ENCODE measurements around the gene SLC52A3. TPM values are rescaled to one million over a fixed set of nuclear protein-coding genes. Genes with fewer than 3 reads are reported as not detected.

SLC52A3 gene
- total RNA-seq, 1 experiment from 2014 or later = not detected

GRCh38 chr20:771741-772464 lies 3.6 kb upstream of the SLC52A3 start:
- DNase-seq (ENCODE audit: low spot score) = no peak
- in situ Hi-C loops (cut with HindIII; ENCODE audit: low sequenced_read_pairs) = no loop called here

- DNase-seq (ENCODE audit: low spot score) = no peak
- in situ Hi-C loops (cut with HindIII; ENCODE audit: low sequenced_read_pairs) = no loop called here
Observed at GRCh38 chr20:770691-771090, 2.4 kb upstream of the SLC52A3 start.

GRCh38 chr20:766906-767305 lies 1.4 kb downstream of the SLC52A3 start:
- in situ Hi-C loops (cut with HindIII; ENCODE audit: low sequenced_read_pairs) = no loop called here
- DNase-seq (ENCODE audit: low spot score) = no peak

- DNase-seq (ENCODE audit: low spot score) = no peak
- in situ Hi-C loops (cut with HindIII; ENCODE audit: low sequenced_read_pairs) = no loop called here
Observed at GRCh38 chr20:764255-764654, 4.0 kb downstream of the SLC52A3 start.

GRCh38 chr20:761418-762381 lies 6.6 kb downstream of the SLC52A3 start:
- in situ Hi-C loops (cut with HindIII; ENCODE audit: low sequenced_read_pairs) = no loop called here
- no peak for DNase-seq (ENCODE audit: low spot score)

GRCh38 chr20:760751-761417 lies 7.4 kb downstream of the SLC52A3 start:
- in situ Hi-C loops (cut with HindIII; ENCODE audit: low sequenced_read_pairs) = no loop called here
- no peak for DNase-seq (ENCODE audit: low spot score)

- in situ Hi-C loops (cut with HindIII; ENCODE audit: low sequenced_read_pairs) = no loop called here
- no peak for DNase-seq (ENCODE audit: low spot score)
Observed at GRCh38 chr20:757506-757905, 10.8 kb downstream of the SLC52A3 start.

GRCh38 chr20:755941-756340 lies 12.4 kb downstream of the SLC52A3 start:
- in situ Hi-C loops (cut with HindIII; ENCODE audit: low sequenced_read_pairs) = no loop called here
- no peak for DNase-seq (ENCODE audit: low spot score)

- no peak for DNase-seq (ENCODE audit: low spot score)
- in situ Hi-C loops (cut with HindIII; ENCODE audit: low sequenced_read_pairs) = no loop called here
Observed at GRCh38 chr20:754904-755303, 13.4 kb downstream of the SLC52A3 start.

- DNase-seq (ENCODE audit: low spot score) = no peak
- in situ Hi-C loops (cut with HindIII; ENCODE audit: low sequenced_read_pairs) = no loop called here
Observed at GRCh38 chr20:753897-754635, 14.2 kb downstream of the SLC52A3 start.

GRCh38 chr20:753136-753535 lies 15.2 kb downstream of the SLC52A3 start:
- in situ Hi-C loops (cut with HindIII; ENCODE audit: low sequenced_read_pairs) = no loop called here
- DNase-seq (ENCODE audit: low spot score) = no peak

GRCh38 chr20:752291-752690 lies 16.0 kb downstream of the SLC52A3 start:
- in situ Hi-C loops (cut with HindIII; ENCODE audit: low sequenced_read_pairs) = no loop called here
- peak; percentile 52 for DNase-seq (ENCODE audit: low spot score)

- in situ Hi-C loops (cut with HindIII; ENCODE audit: low sequenced_read_pairs) = no loop called here
- DNase-seq (ENCODE audit: low spot score) = no peak
Observed at GRCh38 chr20:751761-752160, 16.5 kb downstream of the SLC52A3 start.

- no peak for DNase-seq (ENCODE audit: low spot score)
- in situ Hi-C loops (cut with HindIII; ENCODE audit: low sequenced_read_pairs) = no loop called here
Observed at GRCh38 chr20:750801-751200, 17.5 kb downstream of the SLC52A3 start.

GRCh38 chr20:745683-746301 lies 22.5 kb downstream of the SLC52A3 start:
- no peak for DNase-seq (ENCODE audit: low spot score)
- in situ Hi-C loops (cut with HindIII; ENCODE audit: low sequenced_read_pairs) = no loop called here

GRCh38 chr20:742156-742555 lies 26.1 kb downstream of the SLC52A3 start:
- in situ Hi-C loops (cut with HindIII; ENCODE audit: low sequenced_read_pairs) = no loop called here

GRCh38 chr20:741620-742019 lies 26.7 kb downstream of the SLC52A3 start:
- in situ Hi-C loops (cut with HindIII; ENCODE audit: low sequenced_read_pairs) = no loop called here

More at GRCh38 chr20:742156-742555, 26.1 kb downstream of the SLC52A3 start:
- no peak for DNase-seq (ENCODE audit: low spot score)

GRCh38 chr20:740162-740561 lies 28.1 kb downstream of the SLC52A3 start:
- in situ Hi-C loops (cut with HindIII; ENCODE audit: low sequenced_read_pairs) = no loop called here
- no peak for DNase-seq (ENCODE audit: low spot score)

More at GRCh38 chr20:741620-742019, 26.7 kb downstream of the SLC52A3 start:
- no peak for DNase-seq (ENCODE audit: low spot score)

GRCh38 chr20:739736-740135 lies 28.6 kb downstream of the SLC52A3 start:
- in situ Hi-C loops (cut with HindIII; ENCODE audit: low sequenced_read_pairs) = no loop called here
- DNase-seq (ENCODE audit: low spot score) = no peak
